Cardiac muscle cell (in vitro differentiated cells and primary cell): Measurements from ENCODE around the gene ITPR2. TPM values are rescaled to one million over a fixed set of nuclear protein-coding genes. Genes with fewer than 3 reads are reported as not detected.

Experiments
- DNase-seq, 2 donors: peaks; one replicate each; pipeline versions ENCODE4 v3.0.0 to v3.0.0-alpha.2; 2010 to 2017; ENCODE audit warnings: low read depth in 1 of 2, low spot score in 1 of 2
- H3K27ac ChIP-seq: fragments of 200-600 bp; sonication (generic); 2 replicates; pipeline ENCODE4 v1.5.1; 2016
- H3K27me3 ChIP-seq: fragments of 200-600 bp; sonication (generic); 2 replicates; pipeline ENCODE4 v1.6.0; 2016; ENCODE audit warnings: control low read depth
- H3K36me3 ChIP-seq: fragments of 200-600 bp; sonication (generic); 2 replicates; pipeline ENCODE4 v1.5.1; 2016; ENCODE audit warnings: control low read depth
- H3K4me1 ChIP-seq: fragments of 200-600 bp; sonication (generic); 2 replicates; pipeline ENCODE4 v1.8.1; 2017; ENCODE audit warnings: low read depth, mild to moderate bottlenecking, mixed run types
- H3K4me3 ChIP-seq: fragments of 200-600 bp; sonication (generic); 2 replicates; pipeline ENCODE4 v1.5.1; 2016; ENCODE audit warnings: mild to moderate bottlenecking
- H3K9me3 ChIP-seq: fragments of 200-600 bp; sonication (generic); 2 replicates; pipeline ENCODE4 v1.5.1; 2017; ENCODE audit warnings: low read depth, mild to moderate bottlenecking, control low read depth
- polyA plus RNA-seq: library from polyadenylated mRNA; unstranded; fragments of >200 nt; fragmentation: Nextera tagmentation; extraction: Ambion mirVana; gene quantifications from 2 replicates; pipeline ENCODE4 v1.2.1, GENCODE V29; 2016
- total RNA-seq: library from RNA; depleted of rRNA; stranded (reverse); fragments of >200 nt; gene quantifications from 2 replicates; pipeline ENCODE4 v1.2.3, GENCODE V29; 2016
- TF ChIP-seq, protein P1 (sequence below): IDR thresholded peaks from 2 replicates; pipeline ENCODE4 v1.5.1; 2012; ENCODE audit warnings: low read depth, mild to moderate bottlenecking, low read length

ITPR2 gene
- total and polyA plus RNA-seq, 2 experiments from 2014 or later, result 4.8 to 5.1 TPM

GRCh38 chr12:26410689-26411088 is 422.3 kb downstream of the ITPR2 start:
- Histone ChIP-seq H3K9me3 (no peaks in the 10 kb centered on the region), H3K36me3 (no peaks in the 10 kb centered on the region), H3K4me1 (no peaks in the 10 kb centered on the region), H3K27me3 (no peaks in the 10 kb centered on the region), H3K4me3 (no peak overlapping the region), H3K27ac (no peak overlapping the region)
- TF ChIP-seq, protein P1, sequence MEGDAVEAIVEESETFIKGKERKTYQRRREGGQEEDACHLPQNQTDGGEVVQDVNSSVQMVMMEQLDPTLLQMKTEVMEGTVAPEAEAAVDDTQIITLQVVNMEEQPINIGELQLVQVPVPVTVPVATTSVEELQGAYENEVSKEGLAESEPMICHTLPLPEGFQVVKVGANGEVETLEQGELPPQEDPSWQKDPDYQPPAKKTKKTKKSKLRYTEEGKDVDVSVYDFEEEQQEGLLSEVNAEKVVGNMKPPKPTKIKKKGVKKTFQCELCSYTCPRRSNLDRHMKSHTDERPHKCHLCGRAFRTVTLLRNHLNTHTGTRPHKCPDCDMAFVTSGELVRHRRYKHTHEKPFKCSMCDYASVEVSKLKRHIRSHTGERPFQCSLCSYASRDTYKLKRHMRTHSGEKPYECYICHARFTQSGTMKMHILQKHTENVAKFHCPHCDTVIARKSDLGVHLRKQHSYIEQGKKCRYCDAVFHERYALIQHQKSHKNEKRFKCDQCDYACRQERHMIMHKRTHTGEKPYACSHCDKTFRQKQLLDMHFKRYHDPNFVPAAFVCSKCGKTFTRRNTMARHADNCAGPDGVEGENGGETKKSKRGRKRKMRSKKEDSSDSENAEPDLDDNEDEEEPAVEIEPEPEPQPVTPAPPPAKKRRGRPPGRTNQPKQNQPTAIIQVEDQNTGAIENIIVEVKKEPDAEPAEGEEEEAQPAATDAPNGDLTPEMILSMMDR, result no peak
- DNase-seq, result no peak

- Histone ChIP-seq H3K9me3 (no peaks in the 10 kb centered on the region), H3K27me3 (no peaks in the 10 kb centered on the region), H3K4me3 (no peak overlapping the region), H3K27ac (no peak overlapping the region), H3K36me3 (no peaks in the 10 kb centered on the region), H3K4me1 (no peaks in the 10 kb centered on the region)
- TF ChIP-seq, protein P1, result no peak
- no peak for DNase-seq
Observed at GRCh38 chr12:26406813-26407212, 426.2 kb downstream of the ITPR2 start.

DNA sequence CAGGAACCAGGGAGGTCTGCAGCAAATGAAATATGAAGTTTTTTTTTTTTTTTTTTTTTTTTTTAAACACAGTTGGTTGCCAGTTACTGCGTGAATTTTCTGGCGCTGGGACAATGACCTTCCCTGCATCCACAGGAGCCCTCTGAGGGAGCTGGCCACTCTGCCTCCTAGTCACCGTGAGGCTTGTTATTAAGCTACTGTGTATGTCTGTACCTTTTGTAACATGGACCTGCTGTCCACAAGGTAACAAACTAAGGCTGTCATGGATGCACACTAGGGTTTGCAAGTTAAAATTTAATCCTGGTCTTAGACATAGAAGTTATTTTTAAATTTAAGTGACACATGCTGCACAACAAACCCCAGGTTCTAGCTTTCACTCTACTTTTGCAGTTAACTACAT is 426.6 kb downstream of the ITPR2 start:
- DNase-seq, result no peak
- no peaks in the 10 kb centered on the region for H3K4me1 ChIP-seq
- no peaks in the 10 kb centered on the region for H3K36me3 ChIP-seq
- no peaks in the 10 kb centered on the region for H3K27me3 ChIP-seq
- TF ChIP-seq, protein P1, result no peak
- no peak overlapping the region for H3K27ac ChIP-seq
- H3K9me3 ChIP-seq, result no peaks in the 10 kb centered on the region
- no peak overlapping the region for H3K4me3 ChIP-seq

- TF ChIP-seq, protein P1, result no peak
- no peaks in the 10 kb centered on the region for H3K36me3 ChIP-seq
- no peak overlapping the region for H3K4me3 ChIP-seq
- no peak for DNase-seq
- H3K27me3 ChIP-seq, result no peaks in the 10 kb centered on the region
- no peak overlapping the region for H3K27ac ChIP-seq
- H3K9me3 ChIP-seq, result no peaks in the 10 kb centered on the region
- no peaks in the 10 kb centered on the region for H3K4me1 ChIP-seq
Observed at GRCh38 chr12:26403601-26404000, 429.4 kb downstream of the ITPR2 start.

DNA sequence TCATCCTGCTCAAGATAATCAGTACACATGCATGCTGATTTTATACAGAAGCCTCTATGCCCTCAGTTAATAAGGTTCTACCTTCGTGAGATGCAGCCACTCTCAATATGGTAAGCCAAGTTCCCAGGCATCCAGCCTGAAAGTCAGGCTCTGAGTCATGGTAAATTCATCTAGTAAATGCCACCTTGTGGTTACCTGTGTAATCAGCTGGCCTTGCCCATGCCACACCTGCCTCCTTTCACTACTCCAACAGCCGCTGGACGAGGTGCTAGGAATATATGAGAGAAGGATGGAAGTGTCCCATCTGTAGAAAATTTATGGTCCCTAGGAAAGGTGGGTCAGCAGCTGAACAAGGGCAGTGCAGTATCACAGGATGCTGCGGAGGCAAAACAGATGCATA is 430.3 kb downstream of the ITPR2 start:
- TF ChIP-seq, protein P1, result no peak
- H3K36me3 ChIP-seq, result no peaks in the 10 kb centered on the region
- H3K4me3 ChIP-seq, result no peak overlapping the region
- H3K9me3 ChIP-seq, result no peaks in the 10 kb centered on the region
- H3K27ac ChIP-seq, result no peak overlapping the region
- H3K27me3 ChIP-seq, result no peaks in the 10 kb centered on the region
- no peak for DNase-seq
- H3K4me1 ChIP-seq, result no peaks in the 10 kb centered on the region

DNA sequence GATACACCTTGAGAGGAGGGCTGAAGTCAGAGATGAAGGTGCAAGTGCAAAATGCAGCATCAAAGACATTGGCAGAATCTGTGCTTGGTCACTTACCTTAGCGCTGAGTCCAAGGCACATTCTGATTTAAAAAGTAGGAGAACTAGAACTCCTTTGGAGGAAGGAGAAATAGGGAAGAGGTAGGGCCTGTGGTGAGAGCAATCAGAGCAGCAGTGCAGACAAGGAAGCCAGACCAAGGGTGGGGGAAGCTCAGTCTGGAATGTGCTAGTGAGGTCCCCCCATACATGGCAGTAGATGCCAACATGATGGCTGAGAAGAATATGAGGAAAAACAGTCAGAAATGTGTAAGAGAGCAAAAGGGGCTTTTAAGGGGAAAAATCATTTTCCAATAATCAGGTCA is 431.1 kb downstream of the ITPR2 start:
- Histone ChIP-seq H3K36me3 (no peaks in the 10 kb centered on the region), H3K4me3 (no peak overlapping the region), H3K9me3 (no peaks in the 10 kb centered on the region), H3K27ac (no peak overlapping the region), H3K27me3 (no peaks in the 10 kb centered on the region), H3K4me1 (no peaks in the 10 kb centered on the region)
- TF ChIP-seq, protein P1, result no peak
- DNase-seq, result no peak
